Measurements from ENCODE around the gene WT1. TPM values are rescaled to one million over a fixed set of nuclear protein-coding genes. Genes with fewer than 3 reads are reported as not detected.

The WT1 gene
- total RNA-seq, 1 experiment from 2014 or later: not detected

- DNase-seq (ENCODE audit: low spot score): no peak
- H3K27ac Mint-ChIP-seq: no peak overlapping the region
- H3K9me3 Mint-ChIP-seq: no peaks in the 10 kb centered on the region
- no peak overlapping the region for H3K4me3 Mint-ChIP-seq
- ChIA-PET POLR2A (no interaction called here), CTCF (no interaction called here)
- no peak for TF ChIP-seq E2F4 (CRISPR knock-in tag; IDR thresholded peaks at IDR 0.05; ENCODE audit: borderline replicate concordance, low read depth)
- TF ChIP-seq USF2 (CRISPR knock-in tag; IDR thresholded peaks at IDR 0.05): no peak
- TF ChIP-seq ZNF121 (CRISPR knock-in tag; IDR thresholded peaks at IDR 0.05): no peak
- no peak for TF ChIP-seq FOXJ3 (CRISPR knock-in tag; IDR thresholded peaks at IDR 0.05; ENCODE audit: borderline replicate concordance)
- TF ChIP-seq HMGXB4 (CRISPR knock-in tag; IDR thresholded peaks at IDR 0.05): no peak
- no peak for TF ChIP-seq SMAD4 (CRISPR knock-in tag; IDR thresholded peaks at IDR 0.05)
- TF ChIP-seq FOXP4 (CRISPR knock-in tag; IDR thresholded peaks at IDR 0.05): no peak
- TF ChIP-seq NFE2L1 (CRISPR knock-in tag; IDR thresholded peaks at IDR 0.05): no peak
- no peak for TF ChIP-seq OVOL2 (CRISPR knock-in tag; IDR thresholded peaks at IDR 0.05; ENCODE audit: borderline replicate concordance)
- TF ChIP-seq TCF7 (CRISPR knock-in tag; IDR thresholded peaks at IDR 0.05; ENCODE audit: low read depth): no peak
- TF ChIP-seq EMX1 (CRISPR knock-in tag; IDR thresholded peaks at IDR 0.05): no peak
- TF ChIP-seq ATF3 (CRISPR knock-in tag; conservative IDR thresholded peaks at IDR 0.05): no peak
- no peak for TF ChIP-seq ATF1 (CRISPR knock-in tag; IDR thresholded peaks at IDR 0.05)
- TF ChIP-seq JUN (CRISPR knock-in tag; IDR thresholded peaks at IDR 0.05): no peak
- ATAC-seq: no peak
- H3K4me1 Mint-ChIP-seq: peaks cover 5% of the 10 kb centered on the region
- H3K36me3 Mint-ChIP-seq: no peaks in the 10 kb centered on the region
- peaks cover 47% of the 10 kb centered on the region for H3K27me3 Mint-ChIP-seq (ENCODE audit: low read depth)
Observed at GRCh38 chr11:32446227-32446626, 10.9 kb upstream of the WT1 start.

GRCh38 chr11:32444186-32444585 lies 8.8 kb upstream of the WT1 start:
- no peak for ATAC-seq
- no peak overlapping the region for H3K27ac Mint-ChIP-seq
- H3K27me3 Mint-ChIP-seq (ENCODE audit: low read depth): peaks cover 67% of the 10 kb centered on the region
- no peak overlapping the region for H3K4me3 Mint-ChIP-seq
- no peak for TF ChIP-seq TCF7 (CRISPR knock-in tag; IDR thresholded peaks at IDR 0.05; ENCODE audit: low read depth)
- no peak for TF ChIP-seq TEAD1 (CRISPR knock-in tag; IDR thresholded peaks at IDR 0.05)
- no peak for TF ChIP-seq ZSCAN18 (CRISPR knock-in tag; IDR thresholded peaks at IDR 0.05)
- no peak for TF ChIP-seq FOXP4 (CRISPR knock-in tag; IDR thresholded peaks at IDR 0.05)
- no peak for TF ChIP-seq NR3C1 (CRISPR knock-in tag; conservative IDR thresholded peaks at IDR 0.05; ENCODE audit: low read depth)
- TF ChIP-seq ZNF425 (CRISPR knock-in tag; conservative IDR thresholded peaks at IDR 0.05): no peak
- no peak for TF ChIP-seq SP1 (CRISPR knock-in tag; conservative IDR thresholded peaks at IDR 0.05)
- TF ChIP-seq ZNF121 (CRISPR knock-in tag; IDR thresholded peaks at IDR 0.05): no peak
- no peak for TF ChIP-seq ATF3 (CRISPR knock-in tag; conservative IDR thresholded peaks at IDR 0.05)
- no peaks in the 10 kb centered on the region for H3K36me3 Mint-ChIP-seq
- DNase-seq (ENCODE audit: low spot score): no peak
- CTCF ChIA-PET: no interaction called here
- POLR2A ChIA-PET: no interaction called here
- peaks cover 22% of the 10 kb centered on the region for H3K4me1 Mint-ChIP-seq
- H3K9me3 Mint-ChIP-seq: no peaks in the 10 kb centered on the region
